HG02610 (cell line): ENCODE results near the gene DGCR2.
A peak's percentile ranks its signal among the peaks of the same experiment; 100 is the strongest.
"Not testable (repeated sequence)": the region's sequence is repeated elsewhere in the genome, so short reads cannot be mapped to it uniquely, and the experiment has no call there.

ENCODE experiments used
- ATAC-seq: cut with Tn5 transposase; IDR thresholded peaks from one replicate; pipeline ENCODE4 v1.9.1; 2021; ENCODE audit warnings: mild to moderate bottlenecking, moderate library complexity; ENCODE audit not compliant: unreplicated experiment

The DGCR2 gene, protein sequence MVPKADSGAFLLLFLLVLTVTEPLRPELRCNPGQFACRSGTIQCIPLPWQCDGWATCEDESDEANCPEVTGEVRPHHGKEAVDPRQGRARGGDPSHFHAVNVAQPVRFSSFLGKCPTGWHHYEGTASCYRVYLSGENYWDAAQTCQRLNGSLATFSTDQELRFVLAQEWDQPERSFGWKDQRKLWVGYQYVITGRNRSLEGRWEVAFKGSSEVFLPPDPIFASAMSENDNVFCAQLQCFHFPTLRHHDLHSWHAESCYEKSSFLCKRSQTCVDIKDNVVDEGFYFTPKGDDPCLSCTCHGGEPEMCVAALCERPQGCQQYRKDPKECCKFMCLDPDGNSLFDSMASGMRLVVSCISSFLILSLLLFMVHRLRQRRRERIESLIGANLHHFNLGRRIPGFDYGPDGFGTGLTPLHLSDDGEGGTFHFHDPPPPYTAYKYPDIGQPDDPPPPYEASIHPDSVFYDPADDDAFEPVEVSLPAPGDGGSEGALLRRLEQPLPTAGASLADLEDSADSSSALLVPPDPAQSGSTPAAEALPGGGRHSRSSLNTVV

GRCh38 chr22:19122143-19122751, at the start of gene DGCR2:
Gene DGCR2, minus strand, starts transcription at chr22:19122412. Its CDS starts 206 bp downstream, at chr22:19122206.
- peak; percentile 88 for ATAC-seq

DNA sequence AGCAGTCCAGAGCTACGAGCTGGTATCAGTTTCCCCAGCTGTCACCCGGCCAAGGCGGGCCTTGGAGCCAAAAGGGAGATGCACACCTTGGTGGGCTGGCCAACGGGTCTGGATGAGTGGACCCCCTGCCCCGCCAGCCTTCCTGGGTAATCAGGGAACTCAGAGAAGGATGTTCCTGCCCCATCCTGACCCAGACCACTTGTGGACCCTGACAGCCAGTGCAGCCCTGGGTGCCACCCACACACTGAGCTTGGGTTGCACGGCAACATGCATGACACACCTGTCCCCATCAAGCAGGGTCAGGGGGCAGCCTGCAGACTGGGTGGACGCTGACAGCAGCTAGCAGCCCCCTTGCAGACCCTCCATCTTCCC, 47.7 kb upstream of the DGCR2 start:
- no peak for ATAC-seq

DNA sequence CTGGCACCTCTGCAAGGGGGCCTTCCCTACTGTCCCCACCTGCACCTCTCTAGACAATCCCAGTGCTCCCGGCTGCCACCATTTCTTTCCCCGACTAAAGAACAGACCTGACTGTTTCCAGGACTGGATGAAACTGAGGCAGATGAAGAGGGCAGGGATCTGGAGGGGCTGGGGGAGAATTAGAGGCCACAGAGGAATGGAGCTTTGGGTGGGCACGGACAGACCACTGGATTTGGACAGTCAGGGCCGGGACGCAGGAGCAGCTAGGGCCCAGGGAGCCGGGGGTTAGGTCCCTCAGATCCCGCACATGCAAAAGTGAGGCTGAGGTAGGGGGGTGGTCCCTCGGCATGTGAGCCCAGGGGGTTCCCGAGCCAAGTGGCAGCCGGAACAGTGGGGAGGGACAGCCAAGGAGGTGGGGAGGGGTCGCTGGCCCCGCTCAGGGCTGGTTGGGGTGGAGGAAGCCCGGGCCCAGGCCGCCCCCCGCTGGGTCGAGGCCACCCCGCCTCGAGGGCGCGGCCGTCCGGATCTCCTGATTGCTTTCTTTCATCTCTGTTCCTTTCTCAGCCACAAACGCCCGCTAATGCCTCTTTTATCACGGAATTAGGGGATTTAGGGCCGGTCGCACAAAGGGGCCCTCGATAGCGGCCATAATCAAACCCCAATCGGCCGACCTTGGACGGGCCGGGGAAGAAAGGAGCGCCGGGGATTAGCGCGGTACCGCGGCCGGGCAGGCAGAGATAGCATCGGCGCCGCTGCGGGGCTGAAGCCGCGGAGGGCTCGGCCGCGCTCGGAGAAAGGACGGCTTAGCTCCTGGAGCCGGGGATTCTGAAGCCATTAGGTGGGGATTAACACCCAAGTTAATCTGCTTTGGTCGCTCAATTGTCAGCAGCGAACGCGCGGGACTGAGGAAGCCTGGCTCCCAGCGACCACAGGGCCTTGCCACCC, 47.1 kb upstream of the DGCR2 start:
- ATAC-seq, result no peak

GRCh38 chr22:19168088-19168890, 46.1 kb upstream of the DGCR2 start:
- no peak for ATAC-seq

DNA sequence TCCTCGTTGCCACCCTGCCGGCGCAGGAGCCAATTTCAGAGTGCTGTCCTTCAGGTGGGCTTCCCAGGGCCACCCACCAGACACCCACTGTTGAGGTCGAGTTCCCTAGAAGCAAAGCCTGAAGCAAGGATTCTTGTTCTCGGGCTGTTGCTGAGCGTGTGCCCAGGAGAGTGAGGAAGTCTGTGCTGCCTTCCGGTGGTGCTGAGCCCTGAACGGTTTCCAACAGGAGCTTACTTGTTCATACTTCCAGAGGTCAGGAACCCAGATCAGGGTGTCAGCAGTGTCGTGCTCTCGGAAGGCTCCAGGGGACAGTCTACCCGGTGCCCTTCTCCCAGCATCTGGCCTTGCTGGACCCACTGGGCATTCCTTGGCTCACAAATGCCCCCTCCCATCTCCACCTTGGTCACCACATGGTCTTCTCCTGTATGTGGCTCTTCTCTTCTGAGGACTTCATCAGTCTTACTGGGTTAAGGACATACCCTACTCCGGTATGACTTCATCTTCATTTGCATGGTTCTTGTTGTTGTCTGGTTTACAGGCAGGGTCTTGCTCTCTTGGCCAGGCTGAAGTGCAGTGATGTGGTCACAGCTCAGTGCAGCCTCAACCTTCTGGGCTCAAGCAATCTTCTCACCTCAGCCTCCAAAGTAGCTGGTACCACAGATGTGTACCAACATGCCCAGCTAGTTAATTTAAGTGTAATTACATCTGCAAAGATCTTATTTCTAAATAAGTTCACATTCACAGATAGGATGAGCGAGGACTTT, 45.1 kb upstream of the DGCR2 start:
- ATAC-seq, result no peak

- ATAC-seq, result no peak
Observed at GRCh38 chr22:19166421-19166820, 44.2 kb upstream of the DGCR2 start.

DNA sequence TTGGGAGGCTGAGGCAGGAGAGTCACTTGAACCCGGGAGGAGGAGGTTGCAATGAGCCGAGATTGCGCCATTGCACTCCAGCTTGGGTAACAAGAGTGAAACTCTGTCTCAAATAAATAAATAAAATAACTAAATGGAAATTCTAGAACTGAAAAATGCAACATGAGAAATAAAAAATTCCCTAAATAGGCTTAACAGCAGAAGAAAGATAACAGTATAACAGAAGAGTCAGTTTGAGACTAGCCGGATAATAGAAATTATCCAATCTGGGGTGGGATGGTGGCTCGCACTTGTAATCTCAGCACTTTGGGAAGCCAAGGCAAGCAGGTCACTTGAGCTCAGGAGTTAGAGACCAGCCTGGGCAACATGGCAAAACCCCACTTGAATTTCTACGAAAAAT, 42.2 kb upstream of the DGCR2 start:
- ATAC-seq, result no peak

GRCh38 chr22:19158649-19159048, 36.4 kb upstream of the DGCR2 start:
- ATAC-seq, result not testable (repeated sequence)

- not testable (repeated sequence) for ATAC-seq
Observed at GRCh38 chr22:19156109-19156508, 33.9 kb upstream of the DGCR2 start.

- ATAC-seq, result no peak
Observed at GRCh38 chr22:19152942-19153883, 31.0 kb upstream of the DGCR2 start.

GRCh38 chr22:19151329-19152191, 29.3 kb upstream of the DGCR2 start:
- ATAC-seq, result no peak

DNA sequence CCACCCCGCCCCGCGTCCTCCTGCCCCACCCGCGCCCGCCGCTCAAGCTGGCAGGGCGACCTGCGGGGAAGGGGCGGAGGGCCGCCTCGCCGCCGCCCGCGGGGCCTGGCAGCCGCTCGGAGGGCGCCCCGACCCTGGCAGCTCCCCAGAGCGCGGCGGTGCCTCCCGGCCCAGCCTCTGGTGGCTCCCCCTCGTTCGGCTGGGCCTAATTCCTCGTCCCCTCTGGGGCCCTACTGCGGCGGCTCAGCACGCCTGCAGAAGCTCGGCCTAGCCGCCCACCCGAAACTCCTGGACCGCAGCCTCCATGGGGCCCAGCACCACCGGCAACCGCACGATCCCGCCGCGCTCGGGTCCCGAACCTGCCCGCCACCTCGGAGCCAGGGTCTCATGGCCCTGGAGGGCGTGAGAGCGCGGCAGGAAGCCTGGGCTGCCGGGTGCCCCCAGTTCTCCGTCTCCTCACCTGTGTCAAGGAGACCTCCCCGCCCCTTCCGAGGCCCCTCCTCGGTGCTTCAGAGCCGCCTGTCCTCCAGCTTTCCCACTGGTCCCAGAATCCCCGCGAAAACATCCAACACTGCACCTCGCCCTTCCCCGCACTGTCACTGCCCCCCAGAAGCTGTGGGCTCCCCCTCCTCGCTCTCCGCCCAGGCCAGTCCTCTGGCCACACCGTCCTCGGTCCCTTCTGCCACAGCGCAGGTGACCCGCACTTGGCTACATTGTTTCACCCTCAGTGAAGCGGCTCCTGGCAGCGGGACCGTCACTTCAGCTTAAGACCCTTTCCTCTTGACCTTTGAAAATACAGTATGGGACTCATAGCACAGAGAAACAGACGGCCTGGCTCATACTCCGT, 28.5 kb upstream of the DGCR2 start:
- no peak for ATAC-seq

DNA sequence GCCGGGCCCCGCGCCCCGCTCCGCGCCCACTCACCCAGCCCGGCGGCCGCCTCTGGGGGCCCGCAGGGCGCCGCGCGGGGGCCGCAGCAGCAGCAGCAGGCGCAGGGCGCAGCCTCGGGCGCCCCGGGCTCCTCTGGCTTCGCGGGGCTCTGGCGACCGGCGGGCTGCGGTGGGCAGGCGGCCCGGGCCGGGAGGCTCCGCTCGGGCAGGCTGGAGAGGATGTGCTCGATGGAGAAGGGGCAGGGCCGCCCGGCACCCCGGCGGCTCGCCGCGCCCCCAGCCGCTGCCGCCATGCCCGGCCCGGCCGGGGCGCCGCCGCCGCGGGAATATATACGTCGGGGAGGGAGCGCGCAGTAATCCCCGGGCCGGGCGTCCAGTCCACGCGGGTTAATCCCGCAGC, 27.8 kb upstream of the DGCR2 start, which contains the start of gene GSC2:
Gene GSC2 (minus strand): TSS at position 302 of the 400 bp plus-strand sequence. CDS start 9 bp downstream, at position 293.
- no peak for ATAC-seq

DNA sequence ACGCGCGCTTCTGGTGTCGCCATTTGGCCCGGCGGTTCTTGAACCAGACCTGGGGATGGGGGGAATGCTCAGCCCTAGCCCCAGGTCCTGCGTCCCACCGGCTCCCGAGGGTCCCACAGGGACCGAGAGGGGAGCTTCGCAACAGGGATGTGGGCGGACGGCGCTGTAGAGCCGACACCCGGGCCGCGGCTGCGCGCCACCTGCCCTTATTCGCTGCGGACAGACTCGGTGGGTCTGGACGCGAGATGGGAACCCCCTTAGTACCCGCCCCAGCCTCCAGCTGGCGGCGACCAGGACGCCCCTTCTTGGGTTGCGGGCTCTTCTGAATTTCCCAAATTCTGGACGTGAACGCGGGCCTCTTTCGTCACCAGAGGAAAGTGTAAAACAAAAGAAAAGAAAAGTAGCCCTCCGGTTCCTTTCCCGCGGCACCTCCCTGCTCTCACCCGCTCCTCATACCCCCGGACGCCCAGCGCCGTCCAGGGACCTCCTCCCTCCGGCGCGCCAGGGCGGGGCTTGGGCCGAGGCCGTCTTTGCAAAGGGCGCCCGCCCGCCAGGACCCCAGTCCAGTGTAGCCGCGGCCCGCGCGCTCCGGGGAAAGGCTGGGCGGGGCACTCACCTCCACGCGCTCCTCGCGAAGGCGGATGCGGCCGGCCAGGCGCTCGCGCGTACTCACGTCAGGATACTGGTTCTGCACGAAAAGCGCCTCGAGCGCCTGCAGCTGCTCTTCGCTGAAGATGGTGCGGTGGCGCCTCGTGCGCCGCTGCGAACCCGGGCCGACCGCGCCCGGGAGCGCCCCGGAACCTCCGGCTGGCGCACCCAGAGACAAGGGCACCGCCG, 27.1 kb upstream of the DGCR2 start:
- ATAC-seq, result no peak

GRCh38 chr22:19148417-19149046, 26.3 kb upstream of the DGCR2 start:
- no peak for ATAC-seq
